A549 treated with Mapracorat at 1 μM for 4 hours (cell line): Measurements from ENCODE around the gene CD300LF. TPM values are rescaled to one million over a fixed set of nuclear protein-coding genes. Genes with fewer than 3 reads are reported as not detected.

ENCODE experiments used
- total RNA-seq: library from RNA; stranded (reverse); fragments of 200-300 nt; extraction: Qiagen RNA extraction; gene quantifications from 5 replicates; pipeline ENCODE4 v1.2.3, GENCODE V29; 2022

Gene CD300LF
- total RNA-seq = not detected in 5 replicates

GRCh38 chr17:74712756-74713155 is at the start of gene CD300LF:
CD300LF (minus strand) TSS chr17:74712923; CDS start chr17:74712866, 57 bp downstream.

GRCh38 chr17:74748529-74749278 is 36.0 kb upstream of the CD300LF start, which contains the start of gene NHERF1:
NHERF1 (plus strand) TSS chr17:74748628; CDS start chr17:74748847, 219 bp downstream.

GRCh38 chr17:74736513-74737298 is 24.0 kb upstream of the CD300LF start, which contains the start of gene RAB37:
RAB37 (plus strand) TSS chr17:74737256; CDS start chr17:74737273, 17 bp downstream.

Other genes with a start within 250 kb of the CD300LF start
- 0.22 TPM in 1 of 5 replicates, not detected in the others for gene CD300A, start 246.3 kb downstream of the CD300LF start, total RNA-seq
- 0.07 to 0.11 TPM in 2 of 5 replicates, not detected in the others for gene CD300LB, start 181.4 kb downstream of the CD300LF start, total RNA-seq
- 0.15 to 0.21 TPM (median 0.19 TPM) in 4 of 5 replicates, not detected in the other for gene CD300C, start 166.8 kb downstream of the CD300LF start, total RNA-seq
- 0.31 to 0.57 TPM in 2 of 5 replicates, not detected in the others for gene CD300H, start 145.4 kb downstream of the CD300LF start, total RNA-seq
- gene CD300LD, start 120.6 kb downstream of the CD300LF start, total RNA-seq = not detected in 5 replicates
- gene CD300E, start 89.2 kb downstream of the CD300LF start, total RNA-seq = not detected in 5 replicates
- gene RAB37, start 24.3 kb upstream of the CD300LF start, total RNA-seq = 0.81 to 1.8 TPM (median 1.1 TPM) in 5 replicates
- gene NHERF1, start 35.7 kb upstream of the CD300LF start, total RNA-seq = 34.4 to 43.9 TPM (median 41.5 TPM) in 5 replicates
- 49.2 to 57.5 TPM (median 55.3 TPM) in 5 replicates for gene NAT9, start 63.4 kb upstream of the CD300LF start, total RNA-seq
- 0.16 to 0.65 TPM (median 0.23 TPM) in 5 replicates for gene GRIN2C, start 147.0 kb upstream of the CD300LF start, total RNA-seq
- 47.2 to 74.4 TPM (median 64.0 TPM) in 5 replicates for gene FDXR, start 160.1 kb upstream of the CD300LF start, total RNA-seq
- gene FADS6, start 180.7 kb upstream of the CD300LF start, total RNA-seq = not detected in 5 replicates
- 0.07 to 0.12 TPM (median 0.09 TPM) in 5 replicates for gene USH1G, start 210.3 kb upstream of the CD300LF start, total RNA-seq
- 0.08 to 0.10 TPM in 2 of 5 replicates, not detected in the others for gene OTOP2, start 211.3 kb upstream of the CD300LF start, total RNA-seq
- gene OTOP3, start 223.0 kb upstream of the CD300LF start, total RNA-seq = not detected in 5 replicates